H9 (cell line): Measurements from ENCODE around the gene ARHGAP30. TPM values are rescaled to one million over a fixed set of nuclear protein-coding genes. Genes with fewer than 3 reads are reported as not detected.

Experiments used
- DNase-seq: peaks from one replicate; pipeline ENCODE4 v3.0.0-alpha.2; 2017
- H2AFZ ChIP-seq: one replicate; pipeline ENCODE4 v1.6.1; 2013; ENCODE audit warnings: mild to moderate bottlenecking, low read length, control low read depth, moderate library complexity
- H2AK5ac ChIP-seq: 2 replicates; pipeline ENCODE4 v1.6.1; 2013; ENCODE audit warnings: low read length, control low read depth, mixed read lengths; ENCODE audit not compliant: insufficient read length
- H2BK120ac ChIP-seq: one replicate; pipeline ENCODE4 v1.6.1; 2013; ENCODE audit warnings: low read depth, mild to moderate bottlenecking, low read length, control low read depth, inconsistent platforms; ENCODE audit not compliant: poor library complexity, severe bottlenecking
- H2BK12ac ChIP-seq: 2 replicates; pipeline ENCODE4 v1.6.1; 2013; ENCODE audit warnings: low read length, control low read depth, mixed read lengths, low read depth; ENCODE audit not compliant: insufficient read length
- H2BK15ac ChIP-seq: 2 replicates; pipeline ENCODE4 v1.6.1; 2013; ENCODE audit warnings: low read depth, low read length, control low read depth
- H2BK20ac ChIP-seq: one replicate; pipeline ENCODE4 v1.6.1; 2013; ENCODE audit warnings: low read depth, mild to moderate bottlenecking, low read length, control low read depth, inconsistent platforms; ENCODE audit not compliant: poor library complexity, severe bottlenecking
- H2BK5ac ChIP-seq: 2 replicates; pipeline ENCODE4 v1.6.1; 2013; ENCODE audit warnings: low read length, control low read depth, mixed read lengths; ENCODE audit not compliant: insufficient read length
- H3K14ac ChIP-seq: 2 replicates; pipeline ENCODE4 v1.6.1; 2013; ENCODE audit warnings: low read length, control low read depth; ENCODE audit not compliant: insufficient read depth
- H3K18ac ChIP-seq: 2 replicates; pipeline ENCODE4 v1.6.1; 2013; ENCODE audit warnings: low read depth, mild to moderate bottlenecking, mixed read lengths, low read length, control low read depth; ENCODE audit not compliant: insufficient read length
- H3K23ac ChIP-seq: 2 replicates; pipeline ENCODE4 v1.6.1; 2013; ENCODE audit warnings: low read length, control low read depth, mixed read lengths, low read depth; ENCODE audit not compliant: insufficient read length
- H3K23me2 ChIP-seq: 2 replicates; pipeline ENCODE4 v1.6.1; 2013; ENCODE audit warnings: low read depth, mild to moderate bottlenecking, mixed read lengths, low read length, control low read depth; ENCODE audit not compliant: insufficient read length, poor library complexity, severe bottlenecking
- H3K27ac ChIP-seq: 2 replicates; pipeline ENCODE4 v1.5.1; 2013; ENCODE audit warnings: low read length, control low read depth, mixed read lengths, low read depth; ENCODE audit not compliant: insufficient read length
- H3K27me3 ChIP-seq: 2 replicates; pipeline ENCODE4 v1.6.1; 2013; ENCODE audit warnings: low read length, control low read depth, inconsistent platforms; ENCODE audit not compliant: insufficient read depth
- H3K4ac ChIP-seq: 2 replicates; pipeline ENCODE4 v1.6.1; 2013; ENCODE audit warnings: low read depth, mild to moderate bottlenecking, control low read depth, inconsistent platforms, low read length, moderate library complexity
- H3K4me1 ChIP-seq: 2 replicates; pipeline ENCODE4 v1.6.1; 2013; ENCODE audit warnings: low read length, control low read depth, inconsistent platforms; ENCODE audit not compliant: insufficient read depth
- H3K4me2 ChIP-seq: 2 replicates; pipeline ENCODE4 v1.6.1; 2013; ENCODE audit warnings: low read length, control low read depth, mixed read lengths; ENCODE audit not compliant: insufficient read length, insufficient read depth
- H3K56ac ChIP-seq: 2 replicates; pipeline ENCODE4 v1.6.1; 2013; ENCODE audit warnings: low read depth, mild to moderate bottlenecking, mixed read lengths, low read length, control low read depth; ENCODE audit not compliant: insufficient read length
- H3K79me1 ChIP-seq: 2 replicates; pipeline ENCODE4 v1.6.1; 2013; ENCODE audit warnings: low read depth, mild to moderate bottlenecking, moderate library complexity, low read length, control low read depth, inconsistent platforms; ENCODE audit not compliant: insufficient read depth, poor library complexity, severe bottlenecking
- H3K79me2 ChIP-seq: 2 replicates; pipeline ENCODE4 v1.6.1; 2013; ENCODE audit warnings: low read length, control low read depth, inconsistent platforms; ENCODE audit not compliant: insufficient read depth
- H3K9ac ChIP-seq: 2 replicates; pipeline ENCODE4 v1.6.1; 2013; ENCODE audit warnings: low read length, control low read depth, mixed read lengths; ENCODE audit not compliant: insufficient read length; ENCODE audit errors: extremely low read depth
- H3K9me3 ChIP-seq: one replicate; pipeline ENCODE4 v1.6.1; 2013; ENCODE audit warnings: low read depth, low read length, inconsistent platforms; ENCODE audit not compliant: control insufficient read depth
- H3T11ph ChIP-seq: one replicate; pipeline ENCODE4 v1.6.1; 2013; ENCODE audit warnings: mild to moderate bottlenecking, low read length, control low read depth, inconsistent platforms
- H4K20me1 ChIP-seq: one replicate; pipeline ENCODE4 v1.6.1; 2013; ENCODE audit not compliant: control insufficient read depth, insufficient read length, insufficient read depth
- H4K5ac ChIP-seq: 2 replicates; pipeline ENCODE4 v1.6.1; 2013; ENCODE audit warnings: low read depth, mild to moderate bottlenecking, mixed read lengths, low read length, control low read depth; ENCODE audit not compliant: insufficient read length
- H4K8ac ChIP-seq: replicated peaks from 2 replicates; pipeline ENCODE4 v1.6.1; 2013; ENCODE audit warnings: low read length, control low read depth, mixed read lengths, low read depth; ENCODE audit not compliant: insufficient read length
- H4K91ac ChIP-seq: 2 replicates; pipeline ENCODE4 v1.6.1; 2013; ENCODE audit warnings: low read depth, mild to moderate bottlenecking, moderate library complexity, mixed read lengths, low read length, control low read depth; ENCODE audit not compliant: insufficient read length
- H3K27ac Mint-ChIP-seq, 3 experiments: 2 replicates in 2 of 3; 3 replicates in 1 of 3; pipeline ENCODE4 v1.8.0; 2020 to 2021; ENCODE audit warnings: mixed read lengths in 3 of 3, mild to moderate bottlenecking in 1 of 3, moderate library complexity in 1 of 3
- H3K27me3 Mint-ChIP-seq: 2 replicates; pipeline ENCODE4 v1.8.0; 2021; ENCODE audit warnings: low read depth, mild to moderate bottlenecking, moderate library complexity, mixed read lengths
- H3K36me3 Mint-ChIP-seq, 3 experiments: 2 replicates in 2 of 3; 3 replicates in 1 of 3; pipeline ENCODE4 v1.8.0; 2020 to 2021; ENCODE audit warnings: low read depth in 3 of 3, mixed read lengths in 3 of 3; ENCODE audit not compliant: insufficient read depth in 1 of 3
- H3K4me1 Mint-ChIP-seq, 2 experiments: 2 replicates each; pipeline ENCODE4 v1.8.0; 2020; ENCODE audit warnings: mixed read lengths in 2 of 2
- H3K4me3 Mint-ChIP-seq, 2 experiments: 2 replicates in 1 of 2; 3 replicates in 1 of 2; pipeline ENCODE4 v1.8.0; 2020 to 2021; ENCODE audit warnings: mild to moderate bottlenecking in 2 of 2, mixed read lengths in 2 of 2, moderate library complexity in 1 of 2
- H3K9me3 Mint-ChIP-seq, 2 experiments: 2 replicates in 1 of 2; 3 replicates in 1 of 2; pipeline ENCODE4 v1.8.0; 2020; ENCODE audit warnings: mild to moderate bottlenecking in 2 of 2, mixed read lengths in 2 of 2, moderate library complexity in 1 of 2
- CTCF ChIP-seq: fragments of 200-600 bp; sonication (generic); conservative IDR thresholded peaks from 3 replicates; pipeline ENCODE4 v1.8.0; 2021; ENCODE audit warnings: antibody characterized with exemption, mild to moderate bottlenecking
- WGBS: extraction: QIAGEN DNeasy Blood & Tissue Kit; methylation state at CpG from one replicate; pipeline ENCODE4 v1.1.7; 2013; ENCODE audit warnings: missing lambda C conversion rate, low lambda C conversion rate, mixed read lengths; ENCODE audit not compliant: insufficient read length; ENCODE audit errors: extremely low coverage; 5-methylcytosine and 5-hydroxymethylcytosine counted together
- total RNA-seq: library from RNA; stranded (reverse); gene quantifications from 2 replicates; pipeline ENCODE4 v1.2.1, GENCODE V29; 2021

ARHGAP30 gene
- total RNA-seq, 1 experiment from 2014 or later, result 0.13 TPM

- Histone ChIP-seq H4K20me1 (no peaks in the 10 kb centered on the region), H3K14ac (no peak overlapping the region), H3K23me2 (peaks cover 8% of the 10 kb centered on the region), H2BK120ac (no peak overlapping the region), H3K9ac (no peak overlapping the region), H3K79me1 (peaks cover 3% of the 10 kb centered on the region), H2AFZ (no peak overlapping the region), H2BK5ac (no peak overlapping the region), H4K91ac (no peak overlapping the region), H2BK20ac (no peak overlapping the region), H3K18ac (no peak overlapping the region), H4K5ac (no peak overlapping the region), H3K4me1 (peaks cover 3% of the 10 kb centered on the region; the same call in 1 of the 2 replicates), H2BK15ac (no peak overlapping the region), H3K79me2 (peaks cover 10% of the 10 kb centered on the region; the same call in 1 of the 2 replicates), H3T11ph (no peak overlapping the region), H3K27ac (no peak overlapping the region), H3K23ac (no peak overlapping the region), H2AK5ac (no peak overlapping the region), H3K56ac (no peak overlapping the region), H3K27me3 (no peaks in the 10 kb centered on the region), H2BK12ac (no peak overlapping the region), H3K9me3 (no peaks in the 10 kb centered on the region), H3K4ac (no peak overlapping the region), H4K8ac (no peak overlapping the region), H3K4me2 (no peak overlapping the region)
- no peak for DNase-seq
- no peak overlapping the region; a peak in 1 of 5 replicates for H3K4me3 Mint-ChIP-seq
- H3K27me3 Mint-ChIP-seq, result no peaks in the 10 kb centered on the region
- TF ChIP-seq CTCF, result no peak
- H3K36me3 Mint-ChIP-seq, result peaks cover 0 to 5% (median 2%) of the 10 kb centered on the region in 3 experiments; a peak in 5 of 7 replicates
- no peaks in the 10 kb centered on the region for H3K9me3 Mint-ChIP-seq
- H3K4me1 Mint-ChIP-seq, result peaks cover 12% of the 10 kb centered on the region in 2 experiments
- no peak overlapping the region for H3K27ac Mint-ChIP-seq
- WGBS, result no CpG with 5 or more reads among the region's 1 CpG
Measured at GRCh38 chr1:161113915-161114314, 44.2 kb upstream of the ARHGAP30 start.
